H1 (cell line): ENCODE data around the gene ANKRD24.

Source experiments
- EP300 ChIP-seq, 2 experiments: IDR thresholded peaks; 1 replicate in 1 of 2; 2 replicates in 1 of 2; pipeline ENCODE4 v1.6.1; 2011 to 2012; ENCODE audit warnings: low read depth in 2 of 2, low read length in 2 of 2, mild to moderate bottlenecking in 2 of 2, borderline replicate concordance in 1 of 2, inconsistent platforms in 1 of 2, moderate library complexity in 1 of 2
- POLR2A ChIP-seq, 2 experiments: IDR thresholded peaks; 1 replicate in 1 of 2; 2 replicates in 1 of 2; pipeline ENCODE4 v1.6.1; 2011; ENCODE audit warnings: low read depth in 2 of 2, low read length in 2 of 2, mild to moderate bottlenecking in 2 of 2; ENCODE audit errors: control extremely low read depth in 1 of 2
- RAD21 ChIP-seq, 2 experiments: IDR thresholded peaks in 1 of 2; conservative IDR thresholded peaks in 1 of 2; 2 replicates each; pipeline ENCODE4 v1.6.1; 2011; ENCODE audit warnings: low read depth in 2 of 2, low read length in 2 of 2, improper control_type of control experiment in 1 of 2, inconsistent platforms in 1 of 2, mild to moderate bottlenecking in 1 of 2, moderate library complexity in 1 of 2
- RXRA ChIP-seq: IDR thresholded peaks from 2 replicates; pipeline ENCODE4 v1.6.1; 2011; ENCODE audit warnings: low read depth, mild to moderate bottlenecking, low read length, moderate library complexity; ENCODE audit not compliant: insufficient read depth
- SIN3A ChIP-seq, 2 experiments: IDR thresholded peaks in 1 of 2; conservative IDR thresholded peaks in 1 of 2; 2 replicates each; pipeline ENCODE4 v1.6.1; 2011 to 2012; ENCODE audit warnings: low read length in 2 of 2, improper control_type of control experiment in 1 of 2, low read depth in 1 of 2, mild to moderate bottlenecking in 1 of 2
- TF ChIP-seq, protein P1 (sequence below): IDR thresholded peaks from 2 replicates; pipeline ENCODE4 v1.6.1; 2011; ENCODE audit warnings: low read length, improper control_type of control experiment
- TF ChIP-seq, protein P2 (sequence below), 3 experiments: IDR thresholded peaks; 1 replicate in 2 of 3; 2 replicates in 1 of 3; pipeline versions ENCODE4 v1.5.1 to v1.6.1; 2011; ENCODE audit warnings: low read length in 3 of 3, mild to moderate bottlenecking in 3 of 3, inconsistent platforms in 2 of 3, low read depth in 1 of 3, moderate library complexity in 1 of 3; ENCODE audit not compliant: insufficient read depth in 1 of 3; ENCODE audit errors: control extremely low read depth in 1 of 3

DNA sequence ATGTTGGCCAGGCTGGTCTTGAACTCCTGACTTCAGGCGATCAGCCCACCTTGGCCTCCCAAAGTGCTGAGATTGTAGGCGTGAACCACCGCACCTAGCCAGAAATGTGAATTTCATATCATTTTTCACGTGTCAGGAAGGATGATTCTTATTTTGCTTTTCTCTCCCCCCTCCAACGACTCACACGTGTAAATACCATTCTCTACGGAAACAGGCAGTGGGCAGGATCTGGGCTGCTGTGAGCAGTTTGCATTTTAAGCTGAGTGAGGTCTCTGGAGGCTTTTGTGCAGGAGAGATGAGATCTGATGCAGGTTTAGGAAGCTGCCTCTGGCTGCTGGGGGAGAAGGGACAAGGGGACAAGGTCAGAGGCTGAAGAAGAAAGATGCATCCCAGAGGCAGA, 11.9 kb downstream of the ANKRD24 start:
- TF ChIP-seq POLR2A (IDR thresholded peaks at IDR 0.05; ENCODE audit: control extremely low read depth in 1 of 2, low read depth in 2 of 2, low read length in 2 of 2) (no peak), SIN3A (conservative IDR thresholded peaks at IDR 0.05 in 1 of 2, IDR thresholded peaks at IDR 0.05 in 1 of 2; ENCODE audit: low read depth in 1 of 2, low read length in 2 of 2) (no peak), EP300 (IDR thresholded peaks at IDR 0.05; ENCODE audit: borderline replicate concordance in 1 of 2, low read depth in 2 of 2, low read length in 2 of 2) (no peak), RAD21 (IDR thresholded peaks at IDR 0.05 in 1 of 2, conservative IDR thresholded peaks at IDR 0.05 in 1 of 2; ENCODE audit: low read depth in 2 of 2, low read length in 2 of 2) (no peak), RXRA (no peak)
- TF ChIP-seq, protein P1, sequence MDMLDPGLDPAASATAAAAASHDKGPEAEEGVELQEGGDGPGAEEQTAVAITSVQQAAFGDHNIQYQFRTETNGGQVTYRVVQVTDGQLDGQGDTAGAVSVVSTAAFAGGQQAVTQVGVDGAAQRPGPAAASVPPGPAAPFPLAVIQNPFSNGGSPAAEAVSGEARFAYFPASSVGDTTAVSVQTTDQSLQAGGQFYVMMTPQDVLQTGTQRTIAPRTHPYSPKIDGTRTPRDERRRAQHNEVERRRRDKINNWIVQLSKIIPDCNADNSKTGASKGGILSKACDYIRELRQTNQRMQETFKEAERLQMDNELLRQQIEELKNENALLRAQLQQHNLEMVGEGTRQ = no peak
- TF ChIP-seq, protein P2, sequence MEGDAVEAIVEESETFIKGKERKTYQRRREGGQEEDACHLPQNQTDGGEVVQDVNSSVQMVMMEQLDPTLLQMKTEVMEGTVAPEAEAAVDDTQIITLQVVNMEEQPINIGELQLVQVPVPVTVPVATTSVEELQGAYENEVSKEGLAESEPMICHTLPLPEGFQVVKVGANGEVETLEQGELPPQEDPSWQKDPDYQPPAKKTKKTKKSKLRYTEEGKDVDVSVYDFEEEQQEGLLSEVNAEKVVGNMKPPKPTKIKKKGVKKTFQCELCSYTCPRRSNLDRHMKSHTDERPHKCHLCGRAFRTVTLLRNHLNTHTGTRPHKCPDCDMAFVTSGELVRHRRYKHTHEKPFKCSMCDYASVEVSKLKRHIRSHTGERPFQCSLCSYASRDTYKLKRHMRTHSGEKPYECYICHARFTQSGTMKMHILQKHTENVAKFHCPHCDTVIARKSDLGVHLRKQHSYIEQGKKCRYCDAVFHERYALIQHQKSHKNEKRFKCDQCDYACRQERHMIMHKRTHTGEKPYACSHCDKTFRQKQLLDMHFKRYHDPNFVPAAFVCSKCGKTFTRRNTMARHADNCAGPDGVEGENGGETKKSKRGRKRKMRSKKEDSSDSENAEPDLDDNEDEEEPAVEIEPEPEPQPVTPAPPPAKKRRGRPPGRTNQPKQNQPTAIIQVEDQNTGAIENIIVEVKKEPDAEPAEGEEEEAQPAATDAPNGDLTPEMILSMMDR (IDR thresholded peaks at IDR 0.05; ENCODE audit: control extremely low read depth in 1 of 3, insufficient read depth in 1 of 3, low read depth in 1 of 3, low read length in 3 of 3) = no peak
